HCT116 (cell line): ENCODE measurements around the gene CAPZA2. TPM values are rescaled to one million over a fixed set of nuclear protein-coding genes. Genes with fewer than 3 reads are reported as not detected.

Experiments used
- ATAC-seq: fragments of 200-7000 bp; cut with Tn5 transposase; 2 replicates; pipeline ENCODE4 v1.9.1; 2020; ENCODE audit warnings: mild to moderate bottlenecking, moderate library complexity
- BruUV-seq: library from RNA; stranded (reverse); fragments of 400-500 nt; replicated peaks from 2 replicates; lab custom pipeline; 2021; lab: Mats Ljungman, UMichigan
- CTCF ChIA-PET: fragments of 300-600 bp; sonication (Branson Sonifier 250); formaldehyde crosslinking; loops from one replicate; lab custom pipeline; 2021; ENCODE audit warnings: antibody characterized with exemption; lab: Charles Lee
- POLR2A ChIA-PET: fragments of 300-600, 350-600 bp; sonication (Branson Sonifier 250); formaldehyde crosslinking; loops from one replicate; lab custom pipeline; 2021; ENCODE audit warnings: antibody characterized with exemption; lab: Charles Lee
- RAD21 ChIA-PET, 2 experiments: fragments of 300-600 bp; sonication (Branson Sonifier 250); formaldehyde crosslinking; loops; one replicate each; lab custom pipeline; 2023; ENCODE audit warnings: low total read pairs in 2 of 2; ENCODE audit not compliant: uncharacterized antibody in 2 of 2, unreplicated experiment in 2 of 2, low non-redundant PET in 1 of 2; lab: Charles Lee
- DNase-seq: peaks from one replicate; pipeline ENCODE4 v3.0.0-alpha.2; 2010; ENCODE audit warnings: low read depth, low spot score
- H2AFZ ChIP-seq: fragments of 200-600 bp; shearing (Covaris generic), sonication (generic); 2 replicates; pipeline ENCODE4 v1.6.1; 2017; ENCODE audit warnings: low read depth, mixed run types, mixed read lengths, antibody characterized with exemption, low read length; ENCODE audit not compliant: poor library complexity, severe bottlenecking
- H3K27ac ChIP-seq: 2 replicates; pipeline ENCODE4 v1.5.1; 2012; ENCODE audit warnings: low read depth, low read length
- H3K27me3 ChIP-seq: fragments of 200-600 bp; sonication (generic); 2 replicates; pipeline ENCODE4 v1.6.1; 2016; ENCODE audit warnings: mixed run types, low read length, mixed read lengths; ENCODE audit not compliant: insufficient read depth
- H3K36me3 ChIP-seq, 2 experiments: fragments of 200-500 bp in 1 of 2; fragments of 200-600 bp in 1 of 2; sonication (Bioruptor generic) in 1 of 2; sonication (generic) in 1 of 2; 2 replicates each; pipeline versions ENCODE4 v1.5.1 to v1.6.1; 2014 to 2016; ENCODE audit warnings: low read length in 2 of 2, inconsistent platforms in 1 of 2, mixed read lengths in 1 of 2, mixed run types in 1 of 2; ENCODE audit not compliant: insufficient read depth in 2 of 2, control insufficient read depth in 1 of 2
- H3K4me1 ChIP-seq, 2 experiments: fragments of 200-600 bp in 1 of 2; sonication (generic) in 1 of 2; 2 replicates each; pipeline versions ENCODE4 v1.5.1 to v1.6.1; 2012 to 2017; ENCODE audit warnings: low read length in 2 of 2, inconsistent platforms in 1 of 2, mild to moderate bottlenecking in 1 of 2, mixed read lengths in 1 of 2, mixed run types in 1 of 2, moderate library complexity in 1 of 2; ENCODE audit not compliant: insufficient read depth in 2 of 2, control insufficient read depth in 1 of 2
- H3K4me2 ChIP-seq: fragments of 200-600 bp; sonication (generic); 2 replicates; pipeline ENCODE4 v1.6.1; 2017; ENCODE audit warnings: mixed run types, low read length, mixed read lengths
- H3K4me3 ChIP-seq, 2 experiments: fragments of 200-600 bp in 1 of 2; sonication (generic) in 1 of 2; replicated peaks in 1 of 2; 2 replicates each; pipeline ENCODE4 v1.5.1; 2011 to 2016; ENCODE audit warnings: low read length in 2 of 2, control low read depth in 1 of 2, low read depth in 1 of 2, mild to moderate bottlenecking in 1 of 2, mixed read lengths in 1 of 2, mixed run types in 1 of 2
- H3K79me2 ChIP-seq: fragments of 200-600 bp; sonication (generic); 2 replicates; pipeline ENCODE4 v1.6.1; 2017; ENCODE audit warnings: mild to moderate bottlenecking, mixed run types, low read length, moderate library complexity, mixed read lengths; ENCODE audit not compliant: insufficient read depth
- H3K9ac ChIP-seq: fragments of 200-600 bp; sonication (generic); 2 replicates; pipeline ENCODE4 v1.6.1; 2016; ENCODE audit warnings: low read length, mixed read lengths
- H3K9me2 ChIP-seq: fragments of 200-600 bp; sonication (generic), shearing (Covaris generic); 2 replicates; pipeline ENCODE4 v1.6.1; 2017; ENCODE audit warnings: mixed run types, mild to moderate bottlenecking, moderate library complexity; ENCODE audit not compliant: insufficient read depth
- H3K9me3 ChIP-seq, 2 experiments: fragments of 200-500 bp in 1 of 2; fragments of 200-600 bp in 1 of 2; sonication (Bioruptor generic) in 1 of 2; sonication (generic) in 1 of 2; 2 replicates each; pipeline ENCODE4 v1.6.1; 2014 to 2017; ENCODE audit warnings: low read length in 2 of 2, mixed read lengths in 2 of 2, inconsistent platforms in 1 of 2, low read depth in 1 of 2, mild to moderate bottlenecking in 1 of 2, mixed run types in 1 of 2, moderate library complexity in 1 of 2; ENCODE audit not compliant: control insufficient read depth in 1 of 2, insufficient read depth in 1 of 2
- H4K20me1 ChIP-seq: fragments of 200-600 bp; sonication (generic), shearing (Covaris generic); 2 replicates; pipeline ENCODE4 v1.6.1; 2017; ENCODE audit warnings: mixed run types, mild to moderate bottlenecking, moderate library complexity; ENCODE audit not compliant: insufficient read depth
- CBX3 ChIP-seq: IDR thresholded peaks from 2 replicates; pipeline ENCODE4 v1.6.1; 2012; ENCODE audit warnings: low read depth
- EGR1 ChIP-seq: IDR thresholded peaks from 2 replicates; pipeline ENCODE4 v1.6.1; 2012; ENCODE audit warnings: low read depth
- ELF1 ChIP-seq: IDR thresholded peaks from 2 replicates; pipeline ENCODE4 v1.6.1; 2012; ENCODE audit warnings: low read depth, borderline replicate concordance
- FOSL1 ChIP-seq: IDR thresholded peaks from 2 replicates; pipeline ENCODE4 v1.6.1; 2012; ENCODE audit warnings: low read depth
- JUND ChIP-seq: IDR thresholded peaks from 2 replicates; pipeline ENCODE4 v1.6.1; 2012
- MAX ChIP-seq: IDR thresholded peaks from 2 replicates; pipeline ENCODE4 v1.6.1; 2012
- SRF ChIP-seq: IDR thresholded peaks from 2 replicates; pipeline ENCODE4 v1.6.1; 2012; ENCODE audit warnings: low read depth
- TCF7L2 ChIP-seq: IDR thresholded peaks from 2 replicates; pipeline ENCODE4 v1.7.0; 2011; ENCODE audit warnings: borderline replicate concordance, inconsistent platforms; ENCODE audit not compliant: insufficient read depth, insufficient read length; ENCODE audit errors: extremely low read depth
- ZFX ChIP-seq: fragments of 450-650 bp; IDR thresholded peaks from 2 replicates; pipeline ENCODE4 v1.6.1; 2017
- ZNF274 ChIP-seq: fragments of 200-500 bp; sonication (Bioruptor generic); IDR thresholded peaks from 2 replicates; pipeline ENCODE4 v1.6.1; 2014; ENCODE audit warnings: mild to moderate bottlenecking, low read depth, low read length, inconsistent platforms
- intact Hi-C: fragments of 100-400 bp; cut with micrococcal nuclease; formaldehyde crosslinking; loops from 2 replicates; pipeline ENCODE4 v1.10.0; 2022
- total RNA-seq: library from RNA; stranded (reverse); gene quantifications from one replicate; pipeline ENCODE4 v1.2.1, GENCODE V29; 2021; ENCODE audit not compliant: unreplicated experiment

The CAPZA2 gene
- total RNA-seq, 1 experiment from 2014 or later, result 135 TPM

- TF ChIP-seq ZFX (peak; percentile 91), ZNF274 (no peak), ELF1 (no peak)
Observed at GRCh38 chr7:116953372-116953905, 91.1 kb downstream of the CAPZA2 start, which contains the start of gene ST7 (continued).

GRCh38 chr7:116953906-116954838, 91.8 kb downstream of the CAPZA2 start:
- BruUV-seq, result no TSS peak
- peaks cover 13 to 33% of the 10 kb centered on the region in 2 experiments for H3K4me1 ChIP-seq
- no peaks in the 10 kb centered on the region for H3K9me3 ChIP-seq
- H2AFZ ChIP-seq, result no peak overlapping the region
- ChIA-PET CTCF (interaction anchor here (1.0 to 1.8 kb wide), 4 partner anchors 24 to 173 kb away, joined by 3 to 6 read pairs (median 4); no protein-coding TSS in a partner anchor), POLR2A (interaction anchor here (0.6 kb wide), 2 partner anchors 10 to 311 kb away, joined by 3 read pairs; no protein-coding TSS in a partner anchor), RAD21 (no interaction called here)
- TF ChIP-seq MAX, result peak; percentile 44
- TF ChIP-seq TCF7L2, result peak; percentile 15
- TF ChIP-seq CBX3, result no peak
- TF ChIP-seq SRF, result 0 out of 2 replicates have a peak, but pooled peaks have one; percentile 41
- TF ChIP-seq JUND, result 0 out of 2 replicates have a peak, but pooled peaks have one; percentile 15
- no peak for TF ChIP-seq EGR1
- peak; percentile 83 for TF ChIP-seq ZFX
- TF ChIP-seq FOSL1, result peak; percentile 23; the same call in 1 of the 2 replicates
- peak overlapping the region; percentile 86 for H3K27ac ChIP-seq
- intact Hi-C loops, result no loop called here
- H3K4me3 ChIP-seq, result peak overlapping the region; percentile 69 to 84
- ATAC-seq (peak; percentile 60), DNase-seq (peak; percentile 43)
- no peaks in the 10 kb centered on the region for H3K27me3 ChIP-seq
- H3K9me2 ChIP-seq, result no peaks in the 10 kb centered on the region
- peaks cover 20% of the 10 kb centered on the region for H3K79me2 ChIP-seq
- H4K20me1 ChIP-seq, result no peaks in the 10 kb centered on the region
- peak overlapping the region; percentile 89 for H3K9ac ChIP-seq
- H3K36me3 ChIP-seq, result no peaks in the 10 kb centered on the region
- peak overlapping the region; percentile 91 for H3K4me2 ChIP-seq
